Glutamatergic neuron (in vitro differentiated cells): ENCODE data around the gene KCTD17. TPM values are rescaled to one million over a fixed set of nuclear protein-coding genes. Genes with fewer than 3 reads are reported as not detected.

Experiments used
- DNase-seq: peaks from one replicate; pipeline ENCODE4 v3.0.0; 2022
- H3K27ac Mint-ChIP-seq: one replicate; pipeline ENCODE4 v1.8.0; 2020; ENCODE audit warnings: mild to moderate bottlenecking, mixed read lengths, inconsistent platforms; ENCODE audit not compliant: unreplicated experiment
- H3K27me3 Mint-ChIP-seq: one replicate; pipeline ENCODE4 v1.8.0; 2020; ENCODE audit warnings: mild to moderate bottlenecking, moderate library complexity, mixed read lengths, inconsistent platforms; ENCODE audit not compliant: unreplicated experiment
- H3K36me3 Mint-ChIP-seq: one replicate; pipeline ENCODE4 v1.8.0; 2020; ENCODE audit warnings: mild to moderate bottlenecking, mixed read lengths, inconsistent platforms; ENCODE audit not compliant: unreplicated experiment
- H3K4me1 Mint-ChIP-seq: one replicate; pipeline ENCODE4 v1.8.0; 2020; ENCODE audit warnings: mild to moderate bottlenecking, low read depth, mixed read lengths, inconsistent platforms; ENCODE audit not compliant: unreplicated experiment
- H3K4me3 Mint-ChIP-seq: one replicate; pipeline ENCODE4 v1.8.0; 2020; ENCODE audit warnings: mild to moderate bottlenecking, mixed read lengths, inconsistent platforms; ENCODE audit not compliant: unreplicated experiment
- H3K9me3 Mint-ChIP-seq: one replicate; pipeline ENCODE4 v1.8.0; 2020; ENCODE audit warnings: mild to moderate bottlenecking, moderate library complexity, mixed read lengths, inconsistent platforms; ENCODE audit not compliant: unreplicated experiment
- CTCF ChIP-seq: fragments of 200-600 bp; sonication (generic); IDR thresholded peaks from one replicate; pipeline ENCODE4 v1.5.0; 2021; ENCODE audit not compliant: partially characterized antibody, unreplicated experiment
- long read RNA-seq: library from polyadenylated mRNA; unstranded; transcript quantifications from one replicate; pipeline ENCODE4 v2.0.0, GENCODE V29; 2020; ENCODE audit not compliant: unreplicated experiment
- total RNA-seq: library from RNA; stranded (reverse); fragmentation: NEBNext Ultra II Directional; extraction: Animal tissue kit (Norgen Biotek cat#: 25700); gene quantifications from one replicate; pipeline ENCODE4 v1.2.1, GENCODE V29; 2021; ENCODE audit not compliant: unreplicated experiment

Gene KCTD17
- 137 TPM for total RNA-seq
- long read RNA-seq, transcript KCTD17-201 (8 exons, 1,691 nt), result major isoform, 5 of 13 reads
- long read RNA-seq, partial matches to known transcripts, result 0 of 13 reads
- long read RNA-seq, other reads (novel, unspliced or antisense), result 2 of 13 reads

GRCh38 chr22:37051391-37052385, at the start of gene KCTD17:
KCTD17 (plus strand) TSS chr22:37051742; CDS start chr22:37051761, 19 bp downstream.
- Mint-ChIP-seq H3K4me3 (peak within 1 kb of the TSS; percentile 89), H3K27me3 (peaks cover 10% of the 10 kb centered on the region), H3K36me3 (no peaks in the 10 kb centered on the region), H3K4me1 (peaks cover 33% of the 10 kb centered on the region), H3K9me3 (peaks cover 10% of the 10 kb centered on the region), H3K27ac (peak within 1 kb of the TSS; percentile 66)
- TF ChIP-seq CTCF, result no peak
- DNase-seq, result peak; percentile 83

GRCh38 chr22:37001826-37002225, 49.7 kb upstream of the KCTD17 start:
- Mint-ChIP-seq H3K27me3 (peaks cover 4% of the 10 kb centered on the region), H3K4me1 (no peaks in the 10 kb centered on the region), H3K27ac (no peak overlapping the region), H3K9me3 (peaks cover 3% of the 10 kb centered on the region), H3K36me3 (no peaks in the 10 kb centered on the region), H3K4me3 (no peak overlapping the region)
- DNase-seq, result no peak
- no peak for TF ChIP-seq CTCF

- Mint-ChIP-seq H3K9me3 (peaks cover 3% of the 10 kb centered on the region), H3K36me3 (no peaks in the 10 kb centered on the region), H3K4me3 (no peak overlapping the region), H3K4me1 (no peaks in the 10 kb centered on the region), H3K27me3 (peaks cover 4% of the 10 kb centered on the region), H3K27ac (no peak overlapping the region)
- TF ChIP-seq CTCF, result no peak
- no peak for DNase-seq
These were observed 48.9 kb upstream of the KCTD17 start for GRCh38 chr22:37002633-37003032.

- H3K27me3 Mint-ChIP-seq, result peaks cover 5% of the 10 kb centered on the region
- no peak for TF ChIP-seq CTCF
- H3K27ac Mint-ChIP-seq, result no peak overlapping the region
These were observed 43.9 kb upstream of the KCTD17 start for GRCh38 chr22:37007651-37008050.

GRCh38 chr22:37008365-37008764, 43.2 kb upstream of the KCTD17 start:
- Mint-ChIP-seq H3K27me3 (peaks cover 5% of the 10 kb centered on the region), H3K36me3 (no peaks in the 10 kb centered on the region), H3K4me3 (no peak overlapping the region), H3K27ac (no peak overlapping the region), H3K9me3 (peaks cover 1% of the 10 kb centered on the region), H3K4me1 (no peaks in the 10 kb centered on the region)
- DNase-seq, result no peak
- TF ChIP-seq CTCF, result no peak

More at GRCh38 chr22:37007651-37008050, 43.9 kb upstream of the KCTD17 start:
- Mint-ChIP-seq H3K36me3 (no peaks in the 10 kb centered on the region), H3K4me1 (no peaks in the 10 kb centered on the region), H3K9me3 (peaks cover 3% of the 10 kb centered on the region), H3K4me3 (no peak overlapping the region)
- DNase-seq, result no peak
